HG02981 (cell line): ENCODE data around the gene LBX2.

Experiments used
- ATAC-seq: cut with Tn5 transposase; IDR thresholded peaks from one replicate; pipeline ENCODE4 v1.9.1; 2021; ENCODE audit warnings: mild to moderate bottlenecking, moderate library complexity; ENCODE audit not compliant: unreplicated experiment

The LBX2 gene, protein sequence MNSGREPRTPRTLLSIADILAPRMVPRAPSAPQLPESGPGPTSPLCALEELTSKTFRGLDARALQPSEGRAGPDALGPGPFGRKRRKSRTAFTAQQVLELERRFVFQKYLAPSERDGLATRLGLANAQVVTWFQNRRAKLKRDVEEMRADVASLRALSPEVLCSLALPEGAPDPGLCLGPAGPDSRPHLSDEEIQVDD

GRCh38 chr2:74499267-74499939 is at the start of gene LBX2:
Gene LBX2 (minus strand): TSS chr2:74499603. CDS start chr2:74499537, 66 bp downstream.
- ATAC-seq, result no peak

DNA sequence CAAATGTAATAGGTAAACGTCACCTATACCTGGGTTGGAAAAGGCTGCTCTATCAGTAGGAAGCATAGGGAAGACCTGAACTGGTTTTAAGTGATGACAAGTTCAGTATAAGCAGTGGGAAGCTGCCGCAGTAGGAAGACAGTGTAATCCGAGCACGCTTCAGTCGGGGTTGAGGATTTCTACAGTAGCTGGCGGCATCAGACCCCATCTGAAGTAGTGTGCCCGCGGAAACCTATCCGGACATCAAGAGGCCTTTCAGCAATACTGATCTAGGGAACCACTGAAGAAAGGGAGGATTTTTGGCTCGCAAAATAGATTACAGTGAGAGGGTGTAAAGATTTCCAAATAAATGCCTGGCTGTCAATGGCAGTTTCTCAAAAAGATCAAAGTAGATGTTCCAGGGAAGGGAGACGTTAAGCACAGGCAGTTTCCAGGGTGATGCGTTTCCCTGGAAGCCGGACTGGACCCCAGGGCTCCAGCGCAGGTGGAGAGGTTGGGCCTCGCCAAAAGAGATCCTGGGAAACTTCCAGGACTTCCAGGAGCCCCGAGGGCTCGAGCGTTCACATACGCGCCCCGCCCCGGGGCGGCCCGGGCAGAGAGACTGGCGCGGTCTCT is 49.0 kb upstream of the LBX2 start:
- ATAC-seq, result no peak

DNA sequence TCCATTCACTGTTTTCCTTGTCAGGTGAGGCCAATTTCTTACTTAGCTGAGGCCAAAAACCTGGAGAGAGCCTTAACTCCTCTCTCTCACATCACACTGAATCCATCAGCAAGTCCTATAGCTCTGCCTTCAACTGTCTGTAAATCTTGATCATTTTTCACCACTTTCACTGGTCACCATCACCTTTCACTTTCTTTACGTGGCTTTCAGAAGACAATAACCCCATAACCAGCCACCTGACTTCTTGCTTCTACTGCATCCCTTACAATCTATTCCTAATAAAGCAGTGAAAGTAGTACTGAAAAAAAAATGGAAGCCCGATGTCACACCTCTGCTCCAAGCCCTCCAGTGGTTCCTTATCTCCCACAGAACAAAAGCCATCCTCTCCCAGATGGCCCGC is 46.6 kb upstream of the LBX2 start:
- ATAC-seq, result no peak

DNA sequence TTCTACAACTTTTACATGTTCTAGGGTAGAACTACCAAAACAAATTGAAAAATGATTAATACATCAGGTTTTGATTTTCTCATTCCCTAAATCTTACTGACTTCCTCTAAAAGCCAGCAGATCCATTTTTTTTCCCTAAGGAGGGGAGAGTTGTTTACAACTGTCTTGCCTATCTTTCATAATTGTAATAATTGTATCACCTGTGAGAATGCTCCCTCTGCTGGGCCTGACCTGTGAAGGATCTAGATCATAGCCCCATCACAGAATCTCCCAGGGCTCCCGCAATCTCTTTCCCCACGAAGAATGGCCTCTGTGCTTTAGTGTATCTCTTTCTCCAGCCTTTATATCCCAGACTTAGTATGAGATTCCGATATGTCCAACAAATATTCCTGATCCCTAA is 45.2 kb upstream of the LBX2 start:
- ATAC-seq, result no peak

DNA sequence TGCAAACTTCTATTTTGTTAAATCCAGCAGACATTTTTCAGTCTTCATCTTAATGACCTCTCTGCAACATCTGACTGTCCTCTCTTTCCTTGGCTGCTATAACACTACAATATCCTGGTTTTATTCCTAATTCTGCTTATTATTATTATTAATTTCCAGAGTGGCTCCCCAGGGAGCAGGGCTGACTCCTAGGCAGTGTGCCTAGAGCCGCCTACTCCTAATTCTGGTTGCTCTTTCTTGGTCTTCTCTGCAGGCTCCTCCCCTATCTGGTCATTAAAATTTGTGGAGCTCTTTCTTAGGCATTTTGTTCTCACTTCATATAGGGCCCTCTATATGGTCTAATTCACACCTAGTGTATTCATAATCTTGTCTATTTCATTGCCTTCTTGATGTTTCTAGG is 43.6 kb upstream of the LBX2 start:
- no peak for ATAC-seq

DNA sequence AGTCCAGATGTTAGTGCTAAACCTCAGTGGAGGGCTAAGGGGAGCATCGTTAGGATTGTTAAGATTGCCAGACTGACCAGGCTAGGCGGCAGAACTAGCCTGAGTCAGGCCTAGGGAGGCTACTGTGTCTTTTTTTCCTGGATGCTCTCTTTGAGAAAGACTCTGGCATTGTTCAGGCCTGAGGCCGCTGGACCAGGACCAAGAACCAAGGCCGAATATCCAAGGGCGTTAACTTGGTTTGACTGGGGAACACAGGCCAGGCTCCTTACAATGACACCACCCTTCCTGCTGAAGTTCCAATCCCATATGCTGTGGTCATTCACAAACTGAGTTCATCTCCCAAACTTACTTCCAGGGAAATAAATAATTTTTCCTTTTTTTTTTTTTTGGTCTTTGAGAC is 40.9 kb upstream of the LBX2 start:
- no peak for ATAC-seq

DNA sequence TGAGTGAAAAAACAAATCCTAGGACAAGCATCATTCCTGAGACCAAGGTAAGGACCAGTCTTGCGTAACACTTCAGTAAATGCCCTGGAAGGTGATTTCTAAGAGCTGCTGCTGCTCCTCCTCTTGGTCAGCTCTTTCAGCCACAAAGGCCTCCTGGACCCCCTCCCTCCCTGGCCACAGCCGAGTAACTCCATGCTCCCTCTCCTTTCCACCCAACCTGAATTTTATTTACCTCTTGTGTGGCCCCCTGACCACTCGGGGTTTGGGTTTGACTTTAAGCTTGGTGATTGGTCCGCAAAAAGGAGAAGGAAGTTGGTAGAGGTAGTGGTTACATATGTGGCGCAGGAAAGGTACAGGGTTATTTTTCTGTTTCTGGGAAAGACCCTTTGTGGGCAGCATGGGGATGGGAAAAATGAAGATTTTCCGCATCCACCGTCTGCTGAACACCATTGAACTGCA is 39.5 kb upstream of the LBX2 start:
- no peak for ATAC-seq

- ATAC-seq, result no peak
Observed at GRCh38 chr2:74537140-74537539, 37.7 kb upstream of the LBX2 start.

GRCh38 chr2:74536166-74536950 is 37.0 kb upstream of the LBX2 start:
- no peak for ATAC-seq

- ATAC-seq, result no peak
Observed at GRCh38 chr2:74535440-74535965, 36.1 kb upstream of the LBX2 start.

GRCh38 chr2:74534411-74534810 is 35.0 kb upstream of the LBX2 start:
- ATAC-seq, result no peak

DNA sequence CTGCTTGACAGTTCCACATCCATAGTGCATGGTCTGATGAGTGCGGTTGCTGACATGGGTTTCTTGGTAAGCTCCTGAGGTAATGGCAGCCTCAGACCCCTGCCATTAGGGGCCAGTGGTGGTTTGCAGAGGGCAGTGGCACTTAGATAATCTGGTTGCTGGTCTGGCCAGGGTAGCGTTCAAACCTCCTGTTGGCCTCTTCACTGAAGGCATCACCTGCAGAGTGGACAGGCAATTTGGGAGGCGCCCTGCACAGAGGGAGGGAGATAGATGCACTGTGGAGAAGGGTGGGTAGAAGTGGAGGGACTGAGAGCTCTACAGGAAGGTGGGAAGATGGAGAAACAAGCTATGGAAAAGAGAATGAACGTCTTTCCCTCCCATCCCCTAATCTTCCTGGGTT is 34.1 kb upstream of the LBX2 start:
- no peak for ATAC-seq

DNA sequence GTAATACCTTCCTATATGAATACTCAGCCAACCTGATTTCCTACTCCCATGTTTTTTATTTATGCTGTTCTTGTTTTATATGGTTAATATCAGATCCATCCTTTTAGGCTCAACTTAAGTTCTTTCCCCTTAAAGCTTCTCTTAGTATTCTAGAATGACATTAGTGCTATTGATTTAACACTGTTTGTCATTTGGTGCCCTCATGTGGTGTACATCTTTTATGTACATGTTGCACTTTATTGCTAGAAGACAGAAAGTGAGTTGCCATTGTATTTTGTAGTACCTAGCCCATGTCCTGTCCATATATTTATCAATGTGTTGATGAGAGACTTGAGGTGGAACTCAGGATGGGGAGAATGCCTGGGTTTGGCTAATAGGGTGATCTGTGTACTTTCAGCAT is 32.8 kb upstream of the LBX2 start:
- no peak for ATAC-seq

DNA sequence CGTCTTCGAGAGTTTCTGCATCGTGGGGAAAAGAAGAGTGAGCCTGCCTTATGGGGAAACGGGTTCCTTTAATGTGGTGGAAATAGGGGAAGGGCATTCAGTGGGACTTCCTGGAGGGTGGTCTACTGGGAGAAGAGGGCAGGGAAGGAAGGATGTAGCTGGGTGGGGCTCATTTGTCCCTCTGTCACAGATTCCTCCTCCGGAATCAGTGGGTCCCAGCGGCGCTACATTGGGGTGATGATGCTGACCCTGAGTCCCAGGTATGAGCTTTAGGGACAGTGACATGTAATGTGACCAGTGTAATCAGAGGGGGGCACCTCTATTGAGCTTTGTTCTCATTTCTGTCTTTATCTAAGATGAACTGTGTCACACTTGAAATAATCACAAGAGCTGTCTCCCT is 32.3 kb upstream of the LBX2 start:
- no peak for ATAC-seq

DNA sequence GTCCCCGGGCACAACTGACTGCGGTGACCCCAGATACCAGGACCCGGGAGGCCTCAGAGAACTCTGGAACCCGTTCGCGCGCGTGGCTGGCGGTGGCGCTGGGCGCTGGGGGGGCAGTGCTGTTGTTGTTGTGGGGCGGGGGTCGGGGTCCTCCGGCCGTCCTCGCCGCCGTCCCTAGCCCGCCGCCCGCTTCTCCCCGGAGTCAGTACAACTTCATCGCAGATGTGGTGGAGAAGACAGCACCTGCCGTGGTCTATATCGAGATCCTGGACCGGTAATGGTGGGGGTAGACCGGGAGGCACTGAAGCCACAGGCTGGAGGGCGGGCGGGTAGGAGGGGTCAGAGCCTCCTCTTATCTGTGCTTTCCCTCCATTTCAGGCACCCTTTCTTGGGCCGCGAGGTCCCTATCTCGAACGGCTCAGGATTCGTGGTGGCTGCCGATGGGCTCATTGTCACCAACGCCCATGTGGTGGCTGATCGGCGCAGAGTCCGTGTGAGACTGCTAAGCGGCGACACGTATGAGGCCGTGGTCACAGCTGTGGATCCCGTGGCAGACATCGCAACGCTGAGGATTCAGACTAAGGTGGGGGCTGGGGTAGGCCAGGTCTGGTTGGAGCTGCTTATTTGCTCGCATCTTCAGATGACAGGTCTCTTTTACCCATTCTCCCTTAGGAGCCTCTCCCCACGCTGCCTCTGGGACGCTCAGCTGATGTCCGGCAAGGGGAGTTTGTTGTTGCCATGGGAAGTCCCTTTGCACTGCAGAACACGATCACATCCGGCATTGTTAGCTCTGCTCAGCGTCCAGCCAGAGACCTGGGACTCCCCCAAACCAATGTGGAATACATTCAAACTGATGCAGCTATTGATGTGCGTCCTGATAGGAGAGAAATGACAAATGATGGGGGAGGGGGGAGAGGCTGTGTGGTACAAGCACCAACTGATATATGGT is 31.1 kb upstream of the LBX2 start:
- peak; percentile 31 for ATAC-seq

DNA sequence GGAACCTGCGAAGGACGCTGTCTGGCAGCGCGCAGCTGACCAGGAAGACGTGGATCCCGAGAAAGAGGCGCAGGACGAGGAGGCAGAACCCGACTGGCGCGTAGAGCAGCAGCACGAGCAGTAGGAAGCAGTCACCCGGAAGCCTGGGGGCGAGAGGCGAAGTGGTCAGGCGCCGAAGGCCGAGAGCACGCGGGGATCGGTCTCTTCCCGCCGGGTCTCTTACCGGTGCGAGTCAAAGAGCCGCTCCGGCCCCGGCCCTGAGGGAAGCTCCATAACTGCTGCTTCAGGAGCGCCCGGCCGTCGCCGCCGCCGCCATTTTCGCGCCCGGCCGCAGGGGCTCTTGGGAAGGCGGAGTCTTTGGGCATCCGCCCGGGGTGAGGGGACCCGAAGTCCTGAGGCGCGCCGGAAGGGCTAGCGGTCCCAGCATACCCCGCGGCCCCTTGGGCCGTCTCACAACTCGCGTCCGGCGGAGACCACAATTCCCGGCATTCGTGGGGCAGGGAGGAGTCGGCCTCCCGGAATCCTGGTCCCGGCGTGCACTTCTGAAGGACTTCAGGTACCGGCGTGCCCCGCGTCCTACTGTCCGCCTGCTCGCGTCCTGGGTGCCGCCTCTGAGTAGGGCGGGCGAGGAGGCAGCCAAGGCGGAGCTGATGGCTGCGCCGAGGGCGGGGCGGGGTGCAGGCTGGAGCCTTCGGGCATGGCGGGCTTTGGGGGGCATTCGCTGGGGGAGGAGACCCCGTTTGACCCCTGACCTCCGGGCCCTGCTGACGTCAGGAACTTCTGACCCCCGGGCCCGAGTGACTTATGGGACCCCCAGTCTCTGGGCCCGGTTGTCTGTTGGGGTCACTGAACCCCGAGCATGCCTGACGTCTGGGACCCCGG is 30.2 kb upstream of the LBX2 start, which contains the start of the genes AUP1 and HTRA2:
Gene AUP1, minus strand, starts transcription at position 350 of the 882 bp plus-strand sequence. Its CDS starts 77 bp downstream, at position 273.
Gene HTRA2, plus strand, starts transcription at position 577 of the 882 bp plus-strand sequence. Its CDS starts 74 bp downstream, at position 651.
- peak; percentile 72 for ATAC-seq

GRCh38 chr2:74528600-74529356 is 29.4 kb upstream of the LBX2 start:
- peak; percentile 1 for ATAC-seq

- ATAC-seq, result no peak
Observed at GRCh38 chr2:74527741-74528140, 28.3 kb upstream of the LBX2 start.
